Measurements from ENCODE around the gene CKMT2. TPM values are rescaled to one million over a fixed set of nuclear protein-coding genes. Genes with fewer than 3 reads are reported as not detected.

The CKMT2 gene
- total RNA-seq, 4 donors from 2014 or later, result 8.6 to 14.9 (median 12.9) TPM

- 51% methylated on average over 5 of the region's 6 CpGs for WGBS
- no peaks in the 10 kb centered on the region for H3K4me1 ChIP-seq
- H3K9me3 ChIP-seq, result no peaks in the 10 kb centered on the region
- H3K4me3 ChIP-seq, result no peak overlapping the region
- no peak overlapping the region for H3K27ac ChIP-seq (replicated peaks in 1 of 4)
- DNase-seq (ENCODE audit: extremely low spot score), result no peak
- peaks cover 0 to 9% (median 0%) of the 10 kb centered on the region in 4 donors for H3K27me3 ChIP-seq
- no peaks in the 10 kb centered on the region for H3K36me3 ChIP-seq
- TF ChIP-seq POLR2A (IDR thresholded peaks at IDR 0.05; ENCODE audit: low read depth), result no peak
- TF ChIP-seq CTCF (IDR thresholded peaks at IDR 0.05), result no peak
- TF ChIP-seq POLR2AphosphoS5 (IDR thresholded peaks at IDR 0.05), result no peak
- TF ChIP-seq EP300 (IDR thresholded peaks at IDR 0.05), result no peak
- intact Hi-C loops (cut with DNase I), result no loop called here
These were observed 44.2 kb upstream of the CKMT2 start for GRCh38 chr5:81188962-81189361.

GRCh38 chr5:81189875-81190498 lies 43.1 kb upstream of the CKMT2 start:
- TF ChIP-seq EP300 (IDR thresholded peaks at IDR 0.05) (no peak), POLR2A (IDR thresholded peaks at IDR 0.05; ENCODE audit: low read depth) (no peak), POLR2AphosphoS5 (IDR thresholded peaks at IDR 0.05) (no peak), CTCF (IDR thresholded peaks at IDR 0.05) (no peak)
- WGBS, result 82% methylated on average over 14 of the region's 14 CpGs
- no peak overlapping the region for H3K4me3 ChIP-seq
- no peaks in the 10 kb centered on the region for H3K9me3 ChIP-seq
- peaks cover 0 to 4% (median 3%) of the 10 kb centered on the region in 4 donors for H3K4me1 ChIP-seq
- no peak for DNase-seq (ENCODE audit: extremely low spot score)
- intact Hi-C loops (cut with DNase I), result no loop called here
- H3K36me3 ChIP-seq, result no peaks in the 10 kb centered on the region
- H3K27ac ChIP-seq (replicated peaks in 1 of 4), result no peak overlapping the region
- peaks cover 0 to 9% (median 0%) of the 10 kb centered on the region in 4 donors for H3K27me3 ChIP-seq

- intact Hi-C loops (cut with DNase I), result no loop called here
- Histone ChIP-seq H3K9me3 (no peaks in the 10 kb centered on the region), H3K27ac (replicated peaks in 1 of 4) (no peak overlapping the region), H3K4me3 (no peak overlapping the region), H3K36me3 (no peaks in the 10 kb centered on the region), H3K4me1 (peaks cover 2 to 13% (median 10%) of the 10 kb centered on the region in 4 donors), H3K27me3 (peaks cover 0 to 14% (median 0%) of the 10 kb centered on the region in 4 donors)
- 82% methylated on average over 9 of the region's 9 CpGs for WGBS
- TF ChIP-seq CTCF (IDR thresholded peaks at IDR 0.05) (no peak), EP300 (IDR thresholded peaks at IDR 0.05) (no peak), POLR2A (IDR thresholded peaks at IDR 0.05; ENCODE audit: low read depth) (no peak), POLR2AphosphoS5 (IDR thresholded peaks at IDR 0.05) (no peak)
- no peak for DNase-seq (ENCODE audit: extremely low spot score)
These were observed 41.3 kb upstream of the CKMT2 start for GRCh38 chr5:81191726-81192372.

- peaks cover 2 to 13% (median 10%) of the 10 kb centered on the region in 4 donors for H3K4me1 ChIP-seq
- intact Hi-C loops (cut with DNase I), result no loop called here
These were observed 40.8 kb upstream of the CKMT2 start for GRCh38 chr5:81192373-81192750.

More at GRCh38 chr5:81192373-81192750, 40.8 kb upstream of the CKMT2 start:
- Histone ChIP-seq H3K27me3 (peaks cover 0 to 14% (median 0%) of the 10 kb centered on the region in 4 donors), H3K36me3 (no peaks in the 10 kb centered on the region), H3K27ac (replicated peaks in 1 of 4) (no peak overlapping the region), H3K4me3 (no peak overlapping the region), H3K9me3 (no peaks in the 10 kb centered on the region)
- 82% methylated on average over 8 of the region's 8 CpGs for WGBS
- no peak for DNase-seq (ENCODE audit: extremely low spot score)
- TF ChIP-seq POLR2A (IDR thresholded peaks at IDR 0.05; ENCODE audit: low read depth) (no peak), EP300 (IDR thresholded peaks at IDR 0.05) (no peak), CTCF (IDR thresholded peaks at IDR 0.05) (no peak), POLR2AphosphoS5 (IDR thresholded peaks at IDR 0.05) (no peak)
